Sigmoid colon (tissue), 4 donors: ENCODE measurements around the gene ZBTB7C.

Experiments
- CTCF ChIP-seq, 4 experiments: fragments of 450-650 bp in 3 of 4; fragments of 200-600 bp in 1 of 4; IDR thresholded peaks; one replicate each; pipeline ENCODE4 v1.5.1; 2016 to 2019; ENCODE audit warnings: antibody characterized with exemption in 4 of 4, mild to moderate bottlenecking in 3 of 4, moderate library complexity in 2 of 4
- EP300 ChIP-seq, 4 donors: sonication (generic); formaldehyde crosslinking; IDR thresholded peaks; one replicate each; pipeline ENCODE4 v1.6.1; 2017; ENCODE audit warnings: antibody characterized with exemption in 4 of 4
- POLR2A ChIP-seq, 2 donors: fragments of 450-650 bp; IDR thresholded peaks; one replicate each; pipeline ENCODE4 v1.6.1; 2016; ENCODE audit warnings: antibody characterized with exemption in 2 of 2, mild to moderate bottlenecking in 2 of 2, moderate library complexity in 2 of 2

GRCh38 chr18:48055351-48055750 lies 353.8 kb downstream of the ZBTB7C start:
- TF ChIP-seq CTCF (IDR thresholded peaks at IDR 0.05) (no peak), POLR2A (IDR thresholded peaks at IDR 0.05) (no peak), EP300 (IDR thresholded peaks at IDR 0.05) (no peak)
